OCI-M1 (cell line): Measurements from ENCODE around the gene KPNA6.
"Not testable (repeated sequence)": the region's sequence is repeated elsewhere in the genome, so short reads cannot be mapped to it uniquely, and the experiment has no call there.

ENCODE experiments used
- DNase-seq: peaks from one replicate; lab custom pipeline; 2025; lab: John Stamatoyannopoulos, UW

Gene KPNA6

DNA sequence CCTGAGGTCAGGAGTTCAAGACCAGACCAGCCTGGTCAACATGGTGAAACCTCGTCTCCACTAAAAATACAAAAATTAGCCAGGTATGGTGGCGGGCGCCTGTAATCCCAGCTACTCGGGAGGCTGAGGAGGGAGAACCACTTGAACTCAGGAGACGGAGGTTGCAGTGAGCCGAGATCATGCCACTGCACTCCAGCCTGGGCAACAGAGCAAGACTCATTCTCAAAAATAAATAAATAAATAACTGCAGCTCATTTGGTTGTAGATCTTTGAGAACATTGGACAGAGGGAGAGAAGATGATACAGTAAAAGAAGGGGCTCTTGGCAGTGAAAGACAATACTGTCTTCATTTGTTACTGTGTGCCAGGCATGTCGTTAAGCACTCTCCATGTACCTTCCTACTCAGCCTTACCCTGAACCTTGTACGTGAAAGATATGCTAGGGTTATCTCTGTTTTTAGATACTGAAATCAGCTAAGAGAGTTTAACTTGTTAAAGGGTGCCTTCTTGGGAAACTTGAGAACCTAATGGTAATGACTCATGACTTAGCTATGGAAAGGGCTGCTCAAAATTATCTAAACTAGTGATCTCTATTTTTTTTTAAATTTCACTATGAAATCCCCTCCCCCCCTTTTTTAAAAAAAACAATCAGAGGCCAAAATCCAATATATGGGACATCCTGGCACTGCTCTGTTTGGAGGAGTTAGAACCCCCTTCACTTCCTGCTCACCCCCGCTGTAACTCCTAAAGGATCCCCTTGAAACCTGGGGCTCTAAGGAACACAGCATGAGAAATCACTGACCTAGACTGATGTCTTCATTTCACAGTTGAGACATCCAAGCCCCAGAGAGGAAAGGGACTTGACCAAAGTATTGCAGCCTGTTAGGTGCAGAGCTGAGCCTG lies 6.8 kb upstream of the KPNA6 start:
- DNase-seq, result peak; percentile 22

DNA sequence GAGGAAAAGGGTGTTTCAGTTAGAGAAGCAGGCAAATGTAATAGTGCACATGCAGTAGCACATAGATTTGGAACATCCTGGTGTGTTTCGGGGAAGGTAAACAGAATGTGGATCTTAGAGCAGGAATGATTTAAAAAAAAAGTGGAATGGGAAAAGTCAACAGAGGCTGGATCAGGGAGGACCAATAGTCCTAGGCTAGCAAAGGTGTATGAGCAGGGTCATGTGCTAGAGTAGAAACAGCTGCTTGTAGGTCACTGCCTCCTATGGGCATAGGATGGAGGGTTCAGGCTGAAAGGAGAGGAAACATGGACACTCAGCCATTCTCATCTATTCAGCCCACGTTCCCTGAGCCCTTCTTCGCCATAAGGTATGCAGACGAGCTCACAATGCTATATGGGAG lies 3.7 kb upstream of the KPNA6 start:
- DNase-seq, result no peak

DNA sequence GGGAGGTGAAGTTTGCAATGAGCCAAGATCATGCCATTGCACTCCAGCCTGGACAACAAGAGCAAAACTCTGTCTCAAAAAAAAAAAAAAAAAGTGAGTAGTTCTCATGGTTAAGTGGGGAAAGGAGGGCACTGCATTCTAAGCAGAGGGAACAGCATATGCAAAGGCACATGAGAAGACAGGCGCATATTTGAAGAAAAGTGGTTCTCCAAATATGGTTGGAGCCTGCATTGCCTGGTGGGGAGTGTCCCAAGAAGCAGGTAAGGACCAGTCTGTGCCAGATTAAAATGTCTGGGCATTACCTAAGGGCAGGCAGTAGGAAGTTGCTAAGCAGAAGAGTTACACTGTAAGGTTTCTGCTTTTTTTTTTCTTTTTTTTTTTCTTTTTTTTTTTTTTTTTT lies 2.5 kb upstream of the KPNA6 start:
- DNase-seq, result no peak

DNA sequence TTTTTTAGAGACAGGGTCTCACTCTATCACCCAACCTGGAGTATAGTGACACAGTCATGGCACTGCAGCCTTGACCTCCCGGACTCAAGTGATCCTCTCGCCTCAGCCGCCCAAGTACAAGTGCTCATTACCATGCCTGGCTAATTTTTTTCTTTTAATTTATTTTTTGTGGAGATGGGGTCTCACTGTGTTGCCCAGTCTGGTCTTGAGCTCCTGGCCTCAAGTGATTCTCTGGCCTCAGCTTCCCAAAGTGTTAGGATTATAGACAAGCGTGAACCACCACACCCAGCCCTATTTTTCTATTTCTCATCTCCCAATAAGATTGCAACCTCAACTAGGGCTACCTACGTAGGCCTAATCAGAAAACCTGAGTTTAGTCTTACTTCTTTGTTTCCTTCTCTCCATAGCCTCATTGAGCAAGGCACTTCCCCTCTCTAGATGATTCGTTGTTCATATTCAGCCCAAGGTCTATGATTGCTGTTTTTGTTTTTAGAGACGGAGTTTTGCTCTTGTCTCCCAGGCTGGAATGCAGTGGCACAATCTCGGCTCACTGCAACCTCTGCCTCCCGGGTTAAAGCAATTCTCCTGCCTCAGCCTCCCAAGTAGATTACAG lies 1.1 kb upstream of the KPNA6 start:
- no peak for DNase-seq

GRCh38 chr1:32111040-32111623 lies 3.3 kb downstream of the KPNA6 start:
- DNase-seq, result no peak

DNA sequence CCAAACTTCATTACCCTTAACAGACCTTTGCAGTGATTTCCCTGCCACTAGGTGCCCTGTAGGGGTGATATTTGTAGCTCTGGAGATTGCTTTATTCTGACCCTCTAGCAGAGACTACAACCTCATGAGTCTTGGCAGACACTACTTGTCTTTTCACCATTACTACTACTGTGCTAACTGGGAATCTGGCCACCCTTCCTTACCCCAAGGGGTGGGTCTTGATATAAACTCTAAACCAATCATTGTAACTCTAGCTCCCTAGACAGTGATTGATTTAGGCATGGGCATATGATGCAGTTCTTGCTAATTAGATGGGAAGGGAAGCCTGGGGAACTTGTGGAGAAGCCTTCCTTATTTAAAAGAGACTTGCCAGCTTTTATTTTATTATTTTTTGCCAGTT lies 3.9 kb downstream of the KPNA6 start:
- no peak for DNase-seq

DNA sequence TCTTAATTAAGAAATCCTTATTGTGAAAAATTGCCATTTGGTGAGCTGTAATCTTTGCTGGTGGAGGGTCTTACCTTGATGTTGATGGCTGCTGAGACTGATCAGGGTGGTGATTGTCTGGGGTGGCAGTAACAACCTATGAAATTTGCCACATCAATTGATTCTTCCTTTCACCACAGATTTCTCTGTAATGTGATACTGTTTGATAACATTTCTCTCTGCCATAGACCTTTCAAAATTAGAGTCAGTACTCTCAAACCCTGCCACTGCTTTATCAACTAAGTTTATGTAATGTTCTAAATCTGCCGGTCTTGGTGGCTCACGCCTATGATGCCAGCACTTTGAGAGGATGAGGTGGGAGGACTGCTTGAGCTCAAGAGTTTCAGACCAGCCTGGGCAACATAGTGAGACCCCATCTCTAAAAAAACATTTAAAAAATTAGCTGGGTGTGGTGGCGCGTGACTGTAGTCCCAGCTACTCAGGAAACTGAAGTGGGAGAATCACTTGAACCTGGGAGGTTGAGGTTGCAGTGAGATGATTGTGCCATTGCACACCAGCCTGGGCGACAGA lies 5.0 kb downstream of the KPNA6 start:
- no peak for DNase-seq

DNA sequence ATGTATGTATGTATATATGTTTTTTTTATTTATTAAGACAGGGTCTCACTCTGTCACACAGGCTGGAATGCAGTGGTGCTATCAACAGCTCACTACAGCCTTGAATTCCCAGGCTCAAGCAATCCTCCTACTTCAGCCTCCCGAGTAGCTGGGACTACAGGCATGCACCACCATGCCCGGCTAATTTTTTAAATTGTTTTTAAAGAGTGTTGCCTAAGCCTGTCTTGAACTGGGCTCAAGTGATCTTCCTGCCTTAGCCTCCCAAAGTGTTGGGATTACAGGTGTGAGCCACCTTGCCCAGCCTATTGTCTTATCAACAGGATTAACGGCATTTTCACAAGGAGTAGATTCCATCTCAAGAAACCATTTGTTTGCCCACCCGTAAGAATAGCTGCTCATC lies 5.6 kb downstream of the KPNA6 start:
- DNase-seq, result not testable (repeated sequence)

DNA sequence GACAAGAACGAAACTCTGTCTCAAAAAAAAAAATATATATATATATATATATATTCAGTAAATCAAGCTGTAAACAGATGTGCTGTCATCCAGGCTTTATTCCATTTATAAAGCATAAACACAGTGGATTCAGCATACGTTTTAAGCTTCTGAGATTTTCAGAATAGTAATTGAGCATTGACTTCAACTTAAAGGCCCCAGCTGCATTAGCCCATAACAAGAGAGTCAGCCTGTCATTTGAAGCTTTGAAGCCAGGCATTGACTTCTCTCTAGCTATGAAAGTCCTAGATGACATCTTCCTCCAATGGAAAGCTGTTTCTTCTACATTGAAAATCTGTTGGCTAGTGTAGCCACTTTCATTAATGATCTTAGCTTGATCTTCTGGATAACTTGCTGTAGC lies 6.6 kb downstream of the KPNA6 start:
- no peak for DNase-seq

DNA sequence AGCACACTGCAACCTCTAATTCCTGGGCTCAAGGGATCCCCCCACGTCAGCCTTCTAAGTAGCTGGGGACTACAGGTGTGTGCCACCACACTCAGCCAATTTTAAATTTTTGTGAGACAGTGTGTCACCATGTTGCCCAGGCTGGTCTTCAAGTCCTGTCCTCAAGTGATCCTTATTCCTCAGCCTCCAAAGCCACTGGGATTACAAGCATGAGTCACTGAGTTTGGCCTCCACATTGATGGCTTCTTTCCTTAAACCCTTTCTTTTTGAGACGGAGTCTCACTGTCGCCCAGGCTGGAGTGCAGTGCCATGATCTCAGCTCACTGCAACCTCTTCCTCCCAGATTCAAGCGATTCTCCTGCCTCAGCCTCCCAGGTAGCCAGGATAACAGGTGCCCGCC lies 7.6 kb downstream of the KPNA6 start:
- DNase-seq, result no peak

- DNase-seq, result no peak
Observed at GRCh38 chr1:32116531-32116930, 8.7 kb downstream of the KPNA6 start.

- DNase-seq, result peak; percentile 71
Observed at GRCh38 chr1:32122151-32122550, 14.3 kb downstream of the KPNA6 start.

GRCh38 chr1:32123361-32123760 lies 15.5 kb downstream of the KPNA6 start:
- peak; percentile 26 for DNase-seq

- DNase-seq, result no peak
Observed at GRCh38 chr1:32125313-32125712, 17.5 kb downstream of the KPNA6 start.

DNA sequence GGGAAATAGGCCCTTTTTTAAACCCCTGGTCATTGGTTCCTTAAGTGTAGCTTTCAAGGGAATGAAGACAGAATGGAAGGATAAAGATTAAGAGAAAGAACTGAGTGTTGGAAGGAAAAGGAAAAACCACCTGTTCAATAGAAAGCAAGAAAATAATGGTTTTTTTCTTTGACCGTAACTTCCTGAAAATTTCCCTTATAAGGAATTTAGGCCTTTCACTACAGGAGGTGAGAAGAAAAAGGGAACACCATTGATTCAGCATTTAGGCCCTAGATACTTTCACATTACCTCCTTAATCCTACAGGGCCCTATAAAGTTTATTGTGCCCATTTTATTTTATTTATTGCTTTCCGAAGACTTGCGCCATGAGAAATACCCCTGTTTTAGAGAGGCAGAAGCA lies 18.9 kb downstream of the KPNA6 start:
- peak; percentile 28 for DNase-seq

DNA sequence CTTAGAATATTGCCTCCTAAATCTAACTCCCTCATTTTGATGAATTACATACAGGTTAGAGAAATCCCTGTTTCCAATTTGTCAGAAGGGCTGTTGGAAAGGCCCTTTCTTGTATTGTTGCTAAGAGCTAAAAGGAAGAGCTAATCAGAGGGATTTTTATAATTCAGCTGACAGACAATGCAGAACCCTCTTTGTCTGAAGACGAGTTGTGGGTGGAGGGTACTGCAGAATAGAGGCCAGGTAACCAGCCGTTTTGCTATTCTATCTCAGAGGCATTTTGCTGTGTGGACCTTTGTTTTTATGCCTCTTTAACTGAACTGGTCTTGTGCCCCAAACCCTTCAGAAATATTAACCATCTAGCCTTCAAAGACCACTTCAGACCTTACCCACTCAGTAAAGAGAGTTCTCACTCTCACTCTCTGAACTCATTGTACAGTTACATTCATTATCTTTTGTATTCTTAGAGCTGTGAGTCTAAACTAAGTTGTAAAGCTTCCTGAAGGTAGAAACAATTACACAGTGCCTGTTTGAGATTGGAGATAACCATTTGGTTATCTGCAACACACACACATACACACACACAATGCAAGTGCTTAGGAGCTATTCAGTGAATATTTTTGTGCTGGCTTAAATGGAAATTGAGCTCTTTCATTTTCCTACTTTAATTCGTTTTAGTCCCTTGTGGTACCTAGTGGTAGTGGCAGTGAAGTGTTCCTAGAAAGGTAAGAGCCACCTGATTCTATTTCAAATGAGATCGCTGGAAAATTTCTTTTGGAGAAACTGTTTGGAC lies 19.7 kb downstream of the KPNA6 start:
- peak; percentile 87 for DNase-seq

- DNase-seq, result no peak
Observed at GRCh38 chr1:32128479-32128878, 20.6 kb downstream of the KPNA6 start.

DNA sequence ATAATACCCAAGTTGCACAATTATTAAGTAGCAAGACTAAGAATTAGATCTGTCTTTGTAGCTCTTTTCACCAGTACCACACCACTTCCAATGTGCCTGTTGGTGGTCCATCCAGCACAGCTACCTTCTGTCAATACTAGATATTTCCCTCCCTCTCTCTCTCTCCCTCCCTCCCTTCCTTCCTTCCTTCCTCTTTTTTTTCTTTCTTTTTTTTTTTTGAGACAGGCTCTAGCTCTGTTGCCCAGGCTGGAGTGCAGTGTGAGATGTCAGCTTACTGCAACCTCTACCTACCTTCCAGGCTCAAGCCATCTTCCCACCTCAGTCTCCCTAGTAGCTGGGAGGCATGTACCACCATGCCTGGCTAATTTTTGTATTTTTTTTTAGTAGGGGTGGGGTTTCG lies 21.1 kb downstream of the KPNA6 start:
- DNase-seq, result peak; percentile 75

DNA sequence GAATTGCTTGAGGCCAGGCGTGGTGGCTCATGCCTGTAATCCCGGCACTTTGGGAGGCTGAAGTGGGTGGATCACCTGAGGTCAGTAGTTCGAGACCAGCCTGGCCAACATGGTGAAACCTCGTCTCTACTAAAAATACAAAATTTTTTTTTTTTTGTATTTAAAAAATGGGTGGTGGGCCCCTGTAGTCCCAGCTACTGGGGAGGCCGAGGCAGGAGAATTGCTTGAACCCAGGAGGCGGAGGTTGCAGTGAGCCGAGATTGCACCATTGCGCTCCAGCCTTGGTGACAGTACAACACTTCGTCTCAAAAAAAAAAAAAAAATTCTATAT lies 26.1 kb downstream of the KPNA6 start:
- not testable (repeated sequence) for DNase-seq

DNA sequence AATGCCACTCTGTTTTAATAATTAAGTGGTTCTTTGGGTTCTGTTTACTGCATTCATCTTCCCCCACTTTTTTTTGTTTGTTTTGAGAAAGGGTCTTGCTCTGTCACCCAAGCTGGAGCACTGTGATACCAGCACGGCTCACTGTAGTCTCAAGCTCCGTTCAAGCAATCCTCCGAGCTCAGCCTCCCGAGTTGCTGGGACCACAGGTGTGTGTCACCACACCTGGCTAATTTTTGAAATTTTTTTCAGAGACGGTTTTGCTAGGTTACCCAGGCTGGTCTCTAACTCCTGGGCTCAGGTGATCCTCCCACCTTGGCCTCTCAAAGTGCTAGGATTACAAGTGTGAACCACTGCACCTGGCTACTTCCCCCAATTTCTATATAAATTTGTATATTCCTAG lies 29.3 kb downstream of the KPNA6 start:
- no peak for DNase-seq

DNA sequence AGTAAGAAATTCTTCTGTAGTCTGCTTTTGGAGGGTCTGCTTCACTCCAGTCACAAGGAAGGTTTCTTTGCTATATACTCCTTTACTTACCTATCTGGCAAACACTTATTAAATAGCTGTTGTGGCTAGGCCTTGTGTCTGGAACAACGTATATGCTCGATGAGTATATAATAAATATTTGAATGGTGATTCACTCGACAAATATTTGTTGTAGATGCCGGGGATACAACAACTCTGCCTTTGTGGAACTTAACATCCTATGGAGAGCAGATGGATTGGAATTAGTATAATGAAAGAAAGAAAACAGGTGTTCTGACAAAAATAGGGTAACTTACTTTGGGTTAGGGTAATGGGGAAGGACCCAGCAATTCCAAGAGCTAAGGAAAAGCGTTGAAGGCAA lies 31.1 kb downstream of the KPNA6 start:
- DNase-seq, result no peak
